Fibroblast of lung (primary cell): ENCODE data around the gene GPR150. TPM values are rescaled to one million over a fixed set of nuclear protein-coding genes. Genes with fewer than 3 reads are reported as not detected.

ENCODE experiments used
- DNase-seq, 2 donors: peaks; one replicate each; pipeline versions ENCODE4 v3.0.0 to v3.0.0-alpha.2; 2010; ENCODE audit warnings: low read depth in 2 of 2
- H2AFZ ChIP-seq: 2 replicates; pipeline ENCODE4 v1.5.1; 2012; ENCODE audit warnings: low read length, control low read depth, inconsistent platforms
- H3K27ac ChIP-seq: 2 replicates; pipeline ENCODE4 v1.5.1; 2011; ENCODE audit warnings: low read length, control low read depth; ENCODE audit not compliant: insufficient read depth
- H3K27me3 ChIP-seq: 2 replicates; pipeline ENCODE4 v1.5.1; 2011; ENCODE audit warnings: mild to moderate bottlenecking, low read length; ENCODE audit not compliant: control insufficient read depth, insufficient read depth
- H3K36me3 ChIP-seq: 2 replicates; pipeline ENCODE4 v1.5.1; 2011; ENCODE audit warnings: low read length; ENCODE audit not compliant: control insufficient read depth, insufficient read depth
- H3K4me1 ChIP-seq: 2 replicates; pipeline ENCODE4 v1.5.1; 2011; ENCODE audit warnings: low read length; ENCODE audit not compliant: control insufficient read depth, insufficient read depth; ENCODE audit errors: extremely low read depth
- H3K4me2 ChIP-seq: 2 replicates; pipeline ENCODE4 v1.5.1; 2011; ENCODE audit warnings: low read length, control low read depth; ENCODE audit not compliant: insufficient read depth; ENCODE audit errors: extremely low read depth
- H3K4me3 ChIP-seq, 4 experiments: fragments of 200-600 bp in 1 of 4; sonication (generic) in 1 of 4; replicated peaks in 1 of 4; 2 replicates each; pipeline ENCODE4 v1.5.1; 2011 to 2016; ENCODE audit warnings: low read length in 4 of 4, low read depth in 3 of 4, mild to moderate bottlenecking in 3 of 4, control low read depth in 2 of 4, inconsistent platforms in 1 of 4, mixed read lengths in 1 of 4; ENCODE audit not compliant: insufficient read depth in 1 of 4; ENCODE audit errors: control extremely low read depth in 1 of 4
- H3K79me2 ChIP-seq: 2 replicates; pipeline ENCODE4 v1.5.1; 2012; ENCODE audit warnings: mild to moderate bottlenecking, low read length, inconsistent platforms; ENCODE audit not compliant: control insufficient read depth, insufficient read depth
- H3K9ac ChIP-seq: 2 replicates; pipeline ENCODE4 v1.5.1; 2011; ENCODE audit warnings: mild to moderate bottlenecking, low read length, control low read depth; ENCODE audit not compliant: insufficient read depth
- H3K9me3 ChIP-seq: 2 replicates; pipeline ENCODE4 v1.5.1; 2012; ENCODE audit warnings: low read depth, low read length; ENCODE audit not compliant: control insufficient read depth, insufficient read depth
- H4K20me1 ChIP-seq: 2 replicates; pipeline ENCODE4 v1.5.1; 2011; ENCODE audit warnings: low read length; ENCODE audit not compliant: control insufficient read depth, insufficient read depth; ENCODE audit errors: extremely low read depth
- EZH2 ChIP-seq: IDR thresholded peaks from 2 replicates; pipeline ENCODE4 v1.5.1; 2012; ENCODE audit warnings: low read length, control low read depth, mild to moderate bottlenecking; ENCODE audit errors: missing control alignments
- polyA plus RNA-seq, 2 donors: library from polyadenylated mRNA; depleted of rRNA in 1 of 2; stranded (reverse) in 1 of 2; unstranded in 1 of 2; fragments of >200 nt; gene quantifications; 2 replicates each; pipeline ENCODE4 v1.2.1, GENCODE V29; 2011 to 2012; ENCODE audit warnings: missing spikeins in 1 of 2
- total RNA-seq: library from RNA; depleted of rRNA; stranded (reverse); fragments of >200 nt; gene quantifications from 2 replicates; pipeline ENCODE4 v1.2.1, GENCODE V29; 2014
- TF ChIP-seq, protein P1 (sequence below), 2 donors: IDR thresholded peaks in 1 of 2; conservative IDR thresholded peaks in 1 of 2; 1 replicate in 1 of 2; 2 replicates in 1 of 2; pipeline ENCODE4 v1.5.1; 2011 to 2012; ENCODE audit warnings: low read length in 2 of 2, control low read depth in 1 of 2, inconsistent platforms in 1 of 2, low read depth in 1 of 2, mild to moderate bottlenecking in 1 of 2

The GPR150 gene
- total and polyA plus RNA-seq, 2 donors (not counting 1 experiment from before 2014, with no cell fraction given) = 0.33 to 0.43 TPM

DNA sequence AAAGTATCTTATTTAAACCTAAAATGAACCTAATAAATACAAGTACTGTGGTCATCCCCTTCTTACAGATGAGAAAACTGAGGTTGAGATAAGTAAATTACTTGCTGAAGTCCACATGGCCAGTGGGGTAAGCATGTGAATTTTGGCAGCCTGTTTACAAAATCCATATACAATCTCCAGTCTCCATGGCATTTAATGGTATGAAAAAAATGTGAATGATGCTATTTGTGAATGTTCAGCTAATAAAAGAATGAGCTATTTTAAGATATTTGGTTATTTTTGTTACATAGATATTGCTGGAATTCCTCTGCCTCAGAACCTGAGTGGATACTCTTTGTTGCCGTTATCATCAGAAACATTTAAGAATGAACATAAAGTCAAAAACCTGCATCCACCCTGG is 19.3 kb upstream of the GPR150 start:
- H3K9me3 ChIP-seq = no peaks in the 10 kb centered on the region
- H3K79me2 ChIP-seq = no peaks in the 10 kb centered on the region
- no peak overlapping the region for H3K9ac ChIP-seq
- peak; percentile 9 to 58 for DNase-seq
- H4K20me1 ChIP-seq = no peaks in the 10 kb centered on the region
- TF ChIP-seq, protein P1, sequence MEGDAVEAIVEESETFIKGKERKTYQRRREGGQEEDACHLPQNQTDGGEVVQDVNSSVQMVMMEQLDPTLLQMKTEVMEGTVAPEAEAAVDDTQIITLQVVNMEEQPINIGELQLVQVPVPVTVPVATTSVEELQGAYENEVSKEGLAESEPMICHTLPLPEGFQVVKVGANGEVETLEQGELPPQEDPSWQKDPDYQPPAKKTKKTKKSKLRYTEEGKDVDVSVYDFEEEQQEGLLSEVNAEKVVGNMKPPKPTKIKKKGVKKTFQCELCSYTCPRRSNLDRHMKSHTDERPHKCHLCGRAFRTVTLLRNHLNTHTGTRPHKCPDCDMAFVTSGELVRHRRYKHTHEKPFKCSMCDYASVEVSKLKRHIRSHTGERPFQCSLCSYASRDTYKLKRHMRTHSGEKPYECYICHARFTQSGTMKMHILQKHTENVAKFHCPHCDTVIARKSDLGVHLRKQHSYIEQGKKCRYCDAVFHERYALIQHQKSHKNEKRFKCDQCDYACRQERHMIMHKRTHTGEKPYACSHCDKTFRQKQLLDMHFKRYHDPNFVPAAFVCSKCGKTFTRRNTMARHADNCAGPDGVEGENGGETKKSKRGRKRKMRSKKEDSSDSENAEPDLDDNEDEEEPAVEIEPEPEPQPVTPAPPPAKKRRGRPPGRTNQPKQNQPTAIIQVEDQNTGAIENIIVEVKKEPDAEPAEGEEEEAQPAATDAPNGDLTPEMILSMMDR (conservative IDR thresholded peaks at IDR 0.05 in 1 of 2, IDR thresholded peaks at IDR 0.05 in 1 of 2; ENCODE audit: low read depth in 1 of 2, low read length in 2 of 2) = no peak
- TF ChIP-seq EZH2 = no peak
- H3K27me3 ChIP-seq = no peaks in the 10 kb centered on the region
- H3K36me3 ChIP-seq = no peaks in the 10 kb centered on the region
- H2AFZ ChIP-seq = no peak overlapping the region
- no peak overlapping the region for H3K4me3 ChIP-seq
- no peaks in the 10 kb centered on the region for H3K4me1 ChIP-seq
- no peak overlapping the region for H3K4me2 ChIP-seq
- H3K27ac ChIP-seq = peak overlapping the region; percentile 66

DNA sequence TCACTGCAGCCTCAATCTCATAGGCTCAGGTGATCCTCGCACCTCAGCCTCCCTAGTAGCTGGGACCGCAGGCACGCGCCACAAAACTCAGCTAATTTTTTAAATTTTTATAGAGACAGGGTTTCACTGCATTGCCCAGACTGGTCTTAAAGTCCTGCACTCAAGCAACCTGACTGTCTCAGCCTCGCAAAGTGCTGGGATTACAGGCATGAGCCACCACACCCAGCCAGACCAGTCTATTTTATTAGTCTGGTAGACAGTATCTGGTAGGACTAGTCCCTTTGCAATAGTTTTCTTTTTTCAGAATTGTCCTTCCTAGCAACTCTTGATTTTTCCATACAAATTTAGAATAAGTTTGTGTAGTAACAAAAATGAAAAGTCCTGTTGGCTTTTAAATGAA is 14.1 kb upstream of the GPR150 start:
- H3K4me3 ChIP-seq = no peak overlapping the region
- no peak for DNase-seq
- no peak overlapping the region for H3K4me2 ChIP-seq
- H3K27ac ChIP-seq = no peak overlapping the region
- H3K9me3 ChIP-seq = no peaks in the 10 kb centered on the region
- H3K79me2 ChIP-seq = no peaks in the 10 kb centered on the region
- no peak overlapping the region for H2AFZ ChIP-seq
- H3K9ac ChIP-seq = no peak overlapping the region
- no peaks in the 10 kb centered on the region for H3K27me3 ChIP-seq
- H4K20me1 ChIP-seq = no peaks in the 10 kb centered on the region
- TF ChIP-seq EZH2 = no peak
- TF ChIP-seq, protein P1 (conservative IDR thresholded peaks at IDR 0.05 in 1 of 2, IDR thresholded peaks at IDR 0.05 in 1 of 2; ENCODE audit: low read depth in 1 of 2, low read length in 2 of 2) = no peak
- H3K4me1 ChIP-seq = no peaks in the 10 kb centered on the region
- no peaks in the 10 kb centered on the region for H3K36me3 ChIP-seq

DNA sequence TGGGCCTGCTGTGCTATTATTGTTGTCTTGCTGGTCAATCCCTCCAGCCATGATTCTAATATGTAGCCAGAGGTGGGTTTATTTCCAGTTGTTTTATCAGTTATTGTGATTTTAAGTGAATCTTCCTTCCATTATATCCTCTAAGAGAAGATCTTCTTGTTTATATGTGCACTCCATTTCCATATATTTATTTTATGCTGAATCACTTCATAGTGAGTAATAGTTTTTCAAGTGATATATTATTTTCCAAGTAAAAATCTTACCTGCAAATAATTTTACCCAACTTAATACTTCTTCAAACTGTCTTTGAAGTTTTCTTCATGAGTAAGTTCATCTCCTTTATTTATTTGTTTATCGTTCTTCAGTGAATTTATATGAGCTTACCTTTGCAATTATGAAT is 13.5 kb upstream of the GPR150 start:
- Histone ChIP-seq H3K36me3 (no peaks in the 10 kb centered on the region), H3K27ac (no peak overlapping the region), H3K9me3 (no peaks in the 10 kb centered on the region), H3K4me3 (no peak overlapping the region), H3K9ac (no peak overlapping the region), H3K27me3 (no peaks in the 10 kb centered on the region), H3K79me2 (no peaks in the 10 kb centered on the region), H4K20me1 (no peaks in the 10 kb centered on the region), H3K4me1 (no peaks in the 10 kb centered on the region), H3K4me2 (no peak overlapping the region), H2AFZ (no peak overlapping the region)
- TF ChIP-seq, protein P1 (conservative IDR thresholded peaks at IDR 0.05 in 1 of 2, IDR thresholded peaks at IDR 0.05 in 1 of 2; ENCODE audit: low read depth in 1 of 2, low read length in 2 of 2) = no peak
- TF ChIP-seq EZH2 = no peak
- no peak for DNase-seq
